MCF 10A (cell line): ENCODE data around the gene TDRD9. TPM values are rescaled to one million over a fixed set of nuclear protein-coding genes. Genes with fewer than 3 reads are reported as not detected.

Experiments
- BruUV-seq: library from RNA; stranded (reverse); fragments of 400-500 nt; replicated peaks from 2 replicates; lab custom pipeline; 2021; lab: Mats Ljungman, UMichigan
- CTCF ChIA-PET: fragments of 300-600 bp; sonication (Branson Sonifier 250); formaldehyde crosslinking; extraction: SDS; loops from one replicate; lab custom pipeline; 2021; ENCODE audit warnings: antibody characterized with exemption, inconsistent platforms; lab: Yijun Ruan, JAX
- POLR2A ChIA-PET: fragments of 300-600, 350-650 bp; sonication (Branson Sonifier 250); formaldehyde crosslinking; extraction: SDS; loops from one replicate; lab custom pipeline; 2020; ENCODE audit warnings: antibody characterized with exemption, inconsistent platforms; lab: Yijun Ruan, JAX
- DNase-seq: peaks from one replicate; pipeline ENCODE4 v3.0.0-alpha.2; 2018; ENCODE audit not compliant: unreplicated experiment
- H3K27ac Mint-ChIP-seq: one replicate; pipeline ENCODE4 v1.8.0; 2022; ENCODE audit warnings: mild to moderate bottlenecking, low read depth, mixed read lengths; ENCODE audit not compliant: unreplicated experiment
- H3K27me3 Mint-ChIP-seq: one replicate; pipeline ENCODE4 v1.8.0; 2022; ENCODE audit warnings: mixed read lengths; ENCODE audit not compliant: insufficient read depth, unreplicated experiment
- H3K36me3 Mint-ChIP-seq: one replicate; pipeline ENCODE4 v1.8.0; 2022; ENCODE audit warnings: mild to moderate bottlenecking, moderate library complexity, mixed read lengths; ENCODE audit not compliant: insufficient read depth, unreplicated experiment
- H3K4me1 Mint-ChIP-seq: one replicate; pipeline ENCODE4 v1.8.0; 2022; ENCODE audit warnings: mixed read lengths; ENCODE audit not compliant: insufficient read depth, unreplicated experiment
- H3K4me3 Mint-ChIP-seq: one replicate; pipeline ENCODE4 v1.8.0; 2022; ENCODE audit warnings: mild to moderate bottlenecking, moderate library complexity, mixed read lengths; ENCODE audit not compliant: unreplicated experiment
- H3K9me3 Mint-ChIP-seq: one replicate; pipeline ENCODE4 v1.8.0; 2022; ENCODE audit warnings: mixed read lengths; ENCODE audit not compliant: unreplicated experiment
- CTCF ChIP-seq: fragments of 200-600 bp; IDR thresholded peaks from one replicate; pipeline ENCODE4 v1.8.0; 2022; ENCODE audit warnings: antibody characterized with exemption, mild to moderate bottlenecking; ENCODE audit not compliant: unreplicated experiment
- intact Hi-C: fragments of 100-400 bp; cut with micrococcal nuclease; formaldehyde crosslinking; loops from 2 replicates; pipeline ENCODE4 v1.14.1; 2022
- total RNA-seq: library from RNA; stranded (reverse); gene quantifications from 2 replicates; pipeline ENCODE4 v1.2.3, GENCODE V29; 2022

Gene TDRD9
- total RNA-seq, 1 experiment from 2014 or later = 0.40 TPM

DNA sequence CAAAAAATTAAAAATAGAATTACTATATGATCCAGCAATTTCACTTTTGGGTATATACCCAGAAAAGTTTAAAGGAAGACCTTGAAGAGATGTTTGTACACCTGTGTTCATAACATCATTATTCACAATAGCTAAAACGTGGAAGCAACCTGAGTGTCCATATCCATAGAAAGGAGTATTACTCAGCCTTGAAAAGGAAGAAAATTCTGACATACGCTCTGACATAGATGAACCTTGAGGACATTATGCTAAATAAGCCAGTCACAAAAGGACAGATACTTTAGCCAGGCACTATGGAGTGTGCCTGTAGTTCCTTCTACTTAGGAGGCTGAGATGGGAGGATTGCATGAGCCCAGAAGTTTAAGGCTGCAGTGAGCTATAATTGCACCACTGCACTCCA lies 20.2 kb downstream of the TDRD9 start:
- intact Hi-C loops = no loop called here
- Mint-ChIP-seq H3K4me3 (no peak overlapping the region), H3K9me3 (no peaks in the 10 kb centered on the region), H3K4me1 (peaks cover 10% of the 10 kb centered on the region), H3K36me3 (no peaks in the 10 kb centered on the region), H3K27me3 (no peaks in the 10 kb centered on the region), H3K27ac (no peak overlapping the region)
- no peak for DNase-seq
- no TSS peak for BruUV-seq
- CTCF ChIA-PET = no interaction called here
- TF ChIP-seq CTCF = no peak
- POLR2A ChIA-PET = no interaction called here

DNA sequence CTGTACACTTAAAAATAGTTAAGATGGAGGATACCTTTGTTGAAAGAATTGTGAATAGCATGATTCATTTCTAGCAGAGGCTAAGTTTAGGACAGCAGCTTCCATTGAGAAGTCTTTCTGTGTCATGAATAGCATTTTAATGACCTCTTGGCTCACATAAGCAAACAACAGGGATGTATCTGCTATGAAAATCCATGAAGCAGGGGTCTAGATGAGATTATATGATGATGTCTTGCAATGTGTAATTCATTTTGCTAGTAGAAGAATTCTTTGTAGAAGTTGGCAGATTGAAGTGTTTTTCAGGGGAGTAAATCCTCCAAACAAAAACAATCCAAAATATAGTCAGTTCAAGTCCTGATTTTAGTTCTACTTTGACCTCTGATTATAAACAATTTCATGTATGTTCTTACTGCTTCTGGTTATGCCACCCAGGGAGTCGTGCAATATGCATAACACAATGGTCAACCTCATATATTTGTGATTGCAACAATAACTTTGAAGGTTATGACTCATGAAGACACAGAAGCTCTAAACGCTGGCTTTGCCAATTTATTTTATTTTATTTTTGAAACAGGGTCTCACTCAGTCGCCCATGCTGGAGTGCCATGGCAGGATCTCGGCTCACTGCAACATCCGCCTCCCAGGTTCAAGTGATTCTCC lies 21.0 kb downstream of the TDRD9 start:
- DNase-seq = peak; percentile 54
- no peak for TF ChIP-seq CTCF
- BruUV-seq = no TSS peak
- H3K9me3 Mint-ChIP-seq = no peaks in the 10 kb centered on the region
- H3K4me3 Mint-ChIP-seq = no peak overlapping the region
- no peak overlapping the region for H3K27ac Mint-ChIP-seq
- ChIA-PET CTCF (no interaction called here), POLR2A (no interaction called here)
- H3K36me3 Mint-ChIP-seq = no peaks in the 10 kb centered on the region
- no peaks in the 10 kb centered on the region for H3K27me3 Mint-ChIP-seq
- intact Hi-C loops = no loop called here
- peaks cover 10% of the 10 kb centered on the region for H3K4me1 Mint-ChIP-seq

- H3K4me3 Mint-ChIP-seq = no peak overlapping the region
- H3K36me3 Mint-ChIP-seq = no peaks in the 10 kb centered on the region
- no TSS peak for BruUV-seq
- H3K27me3 Mint-ChIP-seq = no peaks in the 10 kb centered on the region
- DNase-seq = no peak
- peaks cover 8% of the 10 kb centered on the region for H3K4me1 Mint-ChIP-seq
- TF ChIP-seq CTCF = no peak
- no peaks in the 10 kb centered on the region for H3K9me3 Mint-ChIP-seq
- CTCF ChIA-PET = interaction anchor here (1.5 kb wide), 1 partner anchor 21 kb away, joined by 5 read pairs; no protein-coding TSS in a partner anchor
- intact Hi-C loops = no loop called here
- POLR2A ChIA-PET = interaction anchor here (0.6 to 1.1 kb wide), 2 partner anchors 16 to 27 kb away, joined by 3 read pairs; no protein-coding TSS in a partner anchor
- H3K27ac Mint-ChIP-seq = no peak overlapping the region
Observed at GRCh38 chr14:103960457-103961055, 32.3 kb downstream of the TDRD9 start.

DNA sequence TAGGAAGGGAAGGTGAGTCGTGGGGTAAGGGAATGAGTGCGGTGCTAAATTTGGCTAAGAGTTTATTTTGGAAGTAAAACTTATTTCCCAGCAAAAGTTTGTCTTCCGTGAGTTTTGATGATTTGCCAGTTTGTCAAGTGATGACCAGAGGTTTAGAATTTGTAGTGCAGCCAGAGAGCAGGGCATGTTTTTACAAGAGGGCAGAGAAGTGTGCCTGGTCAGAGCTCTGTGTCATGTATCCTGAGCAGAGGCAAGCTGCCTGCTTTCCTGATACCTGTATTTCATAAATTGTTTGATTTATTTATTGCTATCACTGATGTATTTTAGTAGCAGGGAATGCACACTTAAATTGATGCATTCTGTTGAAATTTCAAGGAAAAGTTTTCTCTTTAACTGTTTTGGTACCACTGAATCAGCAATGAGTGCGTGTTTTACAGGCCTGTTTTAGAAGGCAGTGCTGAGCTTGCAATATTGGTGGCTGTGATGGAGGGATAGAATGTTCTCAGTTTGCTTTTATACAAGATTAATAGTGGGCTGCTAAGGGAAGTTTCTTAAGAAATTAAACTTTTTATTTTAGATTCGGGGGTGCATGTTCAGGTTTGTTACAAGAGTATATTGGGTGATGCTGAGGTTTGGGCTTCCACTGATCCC lies 33.8 kb downstream of the TDRD9 start:
- ChIA-PET CTCF (interaction anchor here (0.6 to 0.8 kb wide), 3 partner anchors 16 to 50 kb away, joined by 3 to 6 read pairs (median 4); no protein-coding TSS in a partner anchor), POLR2A (interaction anchor here (0.5 to 1.0 kb wide), 2 partner anchors 30 to 52 kb away, joined by 3 read pairs; no protein-coding TSS in a partner anchor)
- intact Hi-C loops = no loop called here
- TF ChIP-seq CTCF = no peak
- Mint-ChIP-seq H3K36me3 (no peaks in the 10 kb centered on the region), H3K27ac (no peak overlapping the region), H3K27me3 (no peaks in the 10 kb centered on the region), H3K4me1 (peaks cover 8% of the 10 kb centered on the region), H3K9me3 (no peaks in the 10 kb centered on the region), H3K4me3 (no peak overlapping the region)
- no TSS peak for BruUV-seq
- peak; percentile 5 for DNase-seq
